Measurements from ENCODE around the gene CPZ.
"Not testable (repeated sequence)": the region's sequence is repeated elsewhere in the genome, so short reads cannot be mapped to it uniquely, and the experiment has no call there.

CPZ gene

GRCh38 chr4:8630240-8630905 lies 37.8 kb downstream of the CPZ start:
- not testable (repeated sequence) for H3K9ac ChIP-seq (ENCODE audit: low read length); H3K27me3 ChIP-seq (ENCODE audit: control insufficient read depth, insufficient read depth, low read length); H3K36me3 ChIP-seq (ENCODE audit: control insufficient read depth, insufficient read depth, low read length); H3K4me3 ChIP-seq (ENCODE audit: low read length); H3K4me1 ChIP-seq (ENCODE audit: control insufficient read depth, insufficient read depth, low read length); H3K9me3 ChIP-seq (ENCODE audit: control insufficient read depth, low read length)

- H3K27me3 ChIP-seq (ENCODE audit: control insufficient read depth, insufficient read depth, low read length); H3K36me3 ChIP-seq (ENCODE audit: control insufficient read depth, insufficient read depth, low read length); H3K9ac ChIP-seq (ENCODE audit: low read length); H3K4me1 ChIP-seq (ENCODE audit: control insufficient read depth, insufficient read depth, low read length); H3K4me3 ChIP-seq (ENCODE audit: low read length); H3K9me3 ChIP-seq (ENCODE audit: control insufficient read depth, low read length): not testable (repeated sequence)
These were observed 39.3 kb downstream of the CPZ start for GRCh38 chr4:8631896-8632295.

DNA sequence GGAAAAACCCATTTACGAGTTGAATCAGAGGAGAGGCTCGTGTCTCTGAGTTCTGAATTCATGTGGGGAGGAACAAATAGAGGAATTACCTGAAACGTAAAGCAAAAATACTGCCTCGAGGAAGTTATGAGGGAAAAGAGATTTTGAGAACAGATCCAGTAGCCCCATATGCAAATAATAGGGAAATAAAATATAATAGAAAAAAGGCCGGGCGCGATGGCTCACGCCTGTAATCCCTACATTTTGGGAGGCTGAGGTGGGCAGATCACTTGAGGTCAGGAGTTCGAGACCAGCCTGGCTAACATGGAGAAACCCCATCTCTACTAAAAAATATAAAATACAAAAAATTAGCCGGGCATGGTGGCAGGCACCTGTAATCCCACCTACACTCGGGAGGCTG lies 42.2 kb downstream of the CPZ start:
- H3K4me1 ChIP-seq (ENCODE audit: control insufficient read depth, insufficient read depth, low read length); H3K27me3 ChIP-seq (ENCODE audit: control insufficient read depth, insufficient read depth, low read length); H3K36me3 ChIP-seq (ENCODE audit: control insufficient read depth, insufficient read depth, low read length); H3K4me3 ChIP-seq (ENCODE audit: low read length); H3K9ac ChIP-seq (ENCODE audit: low read length); H3K9me3 ChIP-seq (ENCODE audit: control insufficient read depth, low read length): not testable (repeated sequence)

- H3K9ac ChIP-seq (ENCODE audit: low read length); H3K27me3 ChIP-seq (ENCODE audit: control insufficient read depth, insufficient read depth, low read length); H3K9me3 ChIP-seq (ENCODE audit: control insufficient read depth, low read length); H3K4me3 ChIP-seq (ENCODE audit: low read length); H3K4me1 ChIP-seq (ENCODE audit: control insufficient read depth, insufficient read depth, low read length); H3K36me3 ChIP-seq (ENCODE audit: control insufficient read depth, insufficient read depth, low read length): not testable (repeated sequence)
These were observed 43.5 kb downstream of the CPZ start for GRCh38 chr4:8635897-8636554.

GRCh38 chr4:8637456-8637984 lies 45.0 kb downstream of the CPZ start:
- no peak overlapping the region for H3K9ac ChIP-seq (ENCODE audit: low read length)
- H3K4me1 ChIP-seq (ENCODE audit: control insufficient read depth, insufficient read depth, low read length) = no peaks in the 10 kb centered on the region
- no peak overlapping the region for H3K4me3 ChIP-seq (ENCODE audit: low read length)
- H3K9me3 ChIP-seq (ENCODE audit: control insufficient read depth, low read length) = no peaks in the 10 kb centered on the region
- no peaks in the 10 kb centered on the region for H3K27me3 ChIP-seq (ENCODE audit: control insufficient read depth, insufficient read depth, low read length)
- no peaks in the 10 kb centered on the region for H3K36me3 ChIP-seq (ENCODE audit: control insufficient read depth, insufficient read depth, low read length)

- no peaks in the 10 kb centered on the region for H3K36me3 ChIP-seq (ENCODE audit: control insufficient read depth, insufficient read depth, low read length)
- H3K4me3 ChIP-seq (ENCODE audit: low read length) = no peak overlapping the region
- no peaks in the 10 kb centered on the region for H3K4me1 ChIP-seq (ENCODE audit: control insufficient read depth, insufficient read depth, low read length)
These were observed 46.5 kb downstream of the CPZ start for GRCh38 chr4:8639021-8639420.

DNA sequence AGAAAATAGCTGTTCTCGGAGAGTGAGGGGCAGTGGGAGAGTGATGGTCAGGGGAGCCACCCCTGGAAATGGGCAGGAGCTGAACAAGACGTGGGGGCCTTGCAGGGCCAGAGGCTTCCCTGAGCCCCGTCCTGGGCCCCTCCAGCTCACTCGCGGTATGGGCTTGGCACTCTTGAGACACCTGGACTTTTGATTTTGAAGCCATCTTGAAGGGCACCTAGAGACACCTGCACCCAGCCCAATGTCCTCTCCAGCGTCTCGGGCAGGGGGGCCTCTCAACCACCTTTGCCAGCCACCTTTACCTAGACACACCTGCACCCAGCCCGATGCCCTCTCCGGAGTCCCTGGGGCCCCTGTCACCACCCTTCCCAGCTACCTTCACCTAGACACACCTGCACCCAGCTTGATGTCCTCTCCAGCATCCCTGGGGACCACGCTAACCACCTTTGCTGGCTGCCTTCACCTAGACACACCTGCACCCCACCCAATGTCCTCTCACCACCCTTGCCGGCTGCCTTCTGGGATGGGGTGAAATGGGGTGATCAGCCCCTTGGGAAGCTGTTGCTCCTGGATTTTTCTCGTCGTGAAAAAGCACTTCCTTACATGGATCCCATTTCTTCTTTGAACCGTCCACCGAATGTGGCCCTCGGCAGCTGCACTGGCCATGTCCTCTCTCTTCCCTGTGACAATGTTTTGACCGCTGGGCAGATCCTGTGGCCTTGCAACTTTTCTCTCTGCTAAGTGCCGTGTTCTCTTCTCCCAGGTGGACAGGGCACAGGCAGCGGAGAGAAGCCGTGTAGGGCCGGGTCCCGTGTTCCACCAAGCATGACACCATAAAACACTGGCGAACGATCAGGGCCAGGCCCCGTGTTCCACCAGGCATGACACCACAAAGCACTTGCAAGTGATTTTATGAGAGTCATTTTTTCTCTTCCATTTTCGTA lies 47.5 kb downstream of the CPZ start:
- Histone ChIP-seq H3K36me3 (ENCODE audit: control insufficient read depth, insufficient read depth, low read length) (no peaks in the 10 kb centered on the region), H3K9ac (ENCODE audit: low read length) (no peak overlapping the region), H3K4me3 (ENCODE audit: low read length) (no peak overlapping the region), H3K9me3 (ENCODE audit: control insufficient read depth, low read length) (no peaks in the 10 kb centered on the region), H3K27me3 (ENCODE audit: control insufficient read depth, insufficient read depth, low read length) (no peaks in the 10 kb centered on the region), H3K4me1 (ENCODE audit: control insufficient read depth, insufficient read depth, low read length) (no peaks in the 10 kb centered on the region)

More at GRCh38 chr4:8639021-8639420, 46.5 kb downstream of the CPZ start:
- Histone ChIP-seq H3K9me3 (ENCODE audit: control insufficient read depth, low read length) (no peaks in the 10 kb centered on the region), H3K9ac (ENCODE audit: low read length) (no peak overlapping the region), H3K27me3 (ENCODE audit: control insufficient read depth, insufficient read depth, low read length) (no peaks in the 10 kb centered on the region)

GRCh38 chr4:8640816-8641215 lies 48.3 kb downstream of the CPZ start:
- H3K27me3 ChIP-seq (ENCODE audit: control insufficient read depth, insufficient read depth, low read length) = no peaks in the 10 kb centered on the region
- H3K9ac ChIP-seq (ENCODE audit: low read length) = no peak overlapping the region
- no peaks in the 10 kb centered on the region for H3K4me1 ChIP-seq (ENCODE audit: control insufficient read depth, insufficient read depth, low read length)
- H3K9me3 ChIP-seq (ENCODE audit: control insufficient read depth, low read length) = no peaks in the 10 kb centered on the region
- no peaks in the 10 kb centered on the region for H3K36me3 ChIP-seq (ENCODE audit: control insufficient read depth, insufficient read depth, low read length)
- no peak overlapping the region for H3K4me3 ChIP-seq (ENCODE audit: low read length)

- no peaks in the 10 kb centered on the region for H3K27me3 ChIP-seq (ENCODE audit: control insufficient read depth, insufficient read depth, low read length)
- no peaks in the 10 kb centered on the region for H3K36me3 ChIP-seq (ENCODE audit: control insufficient read depth, insufficient read depth, low read length)
- no peak overlapping the region for H3K4me3 ChIP-seq (ENCODE audit: low read length)
- H3K4me1 ChIP-seq (ENCODE audit: control insufficient read depth, insufficient read depth, low read length) = no peaks in the 10 kb centered on the region
- H3K9me3 ChIP-seq (ENCODE audit: control insufficient read depth, low read length) = no peaks in the 10 kb centered on the region
- H3K9ac ChIP-seq (ENCODE audit: low read length) = no peak overlapping the region
These were observed 48.7 kb downstream of the CPZ start for GRCh38 chr4:8641256-8641655.

DNA sequence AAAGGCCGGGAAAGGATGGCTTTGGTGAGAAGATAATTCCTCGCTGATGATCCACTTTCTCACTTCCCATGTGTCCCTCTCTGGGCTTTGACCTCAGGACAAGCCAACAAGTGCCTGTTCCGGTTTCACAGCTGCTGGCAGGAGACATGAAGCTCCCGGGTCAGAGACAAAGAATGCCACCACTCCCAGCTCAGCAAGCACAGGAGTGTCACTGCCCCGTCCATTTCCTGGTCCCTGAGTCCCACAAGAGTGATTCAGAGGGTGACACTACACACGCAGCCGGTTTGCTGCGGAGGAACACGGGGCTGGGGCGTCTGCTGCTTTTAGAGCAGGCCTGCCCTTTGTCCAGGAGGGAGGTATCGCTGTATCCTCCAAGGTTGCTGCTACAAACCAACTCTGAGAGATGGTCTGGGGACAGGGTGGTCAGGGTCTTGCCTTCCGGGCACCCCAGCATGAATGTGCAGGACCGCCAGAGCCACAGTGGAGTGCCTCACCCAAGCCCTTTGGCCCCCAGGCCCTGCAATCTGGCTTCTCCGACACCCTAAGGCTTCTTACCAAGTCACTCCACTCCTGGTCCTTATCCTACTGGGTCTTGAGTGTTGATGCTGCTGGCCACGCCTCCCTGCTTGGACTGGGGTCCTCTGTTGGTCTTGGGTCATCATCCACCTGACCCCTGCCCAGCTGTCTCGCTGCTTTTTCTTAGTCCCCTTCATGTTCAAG lies 49.5 kb downstream of the CPZ start:
- H3K9ac ChIP-seq (ENCODE audit: low read length) = no peak overlapping the region
- no peaks in the 10 kb centered on the region for H3K27me3 ChIP-seq (ENCODE audit: control insufficient read depth, insufficient read depth, low read length)
- no peaks in the 10 kb centered on the region for H3K4me1 ChIP-seq (ENCODE audit: control insufficient read depth, insufficient read depth, low read length)
- H3K4me3 ChIP-seq (ENCODE audit: low read length) = no peak overlapping the region
- no peaks in the 10 kb centered on the region for H3K36me3 ChIP-seq (ENCODE audit: control insufficient read depth, insufficient read depth, low read length)
- H3K9me3 ChIP-seq (ENCODE audit: control insufficient read depth, low read length) = no peaks in the 10 kb centered on the region

DNA sequence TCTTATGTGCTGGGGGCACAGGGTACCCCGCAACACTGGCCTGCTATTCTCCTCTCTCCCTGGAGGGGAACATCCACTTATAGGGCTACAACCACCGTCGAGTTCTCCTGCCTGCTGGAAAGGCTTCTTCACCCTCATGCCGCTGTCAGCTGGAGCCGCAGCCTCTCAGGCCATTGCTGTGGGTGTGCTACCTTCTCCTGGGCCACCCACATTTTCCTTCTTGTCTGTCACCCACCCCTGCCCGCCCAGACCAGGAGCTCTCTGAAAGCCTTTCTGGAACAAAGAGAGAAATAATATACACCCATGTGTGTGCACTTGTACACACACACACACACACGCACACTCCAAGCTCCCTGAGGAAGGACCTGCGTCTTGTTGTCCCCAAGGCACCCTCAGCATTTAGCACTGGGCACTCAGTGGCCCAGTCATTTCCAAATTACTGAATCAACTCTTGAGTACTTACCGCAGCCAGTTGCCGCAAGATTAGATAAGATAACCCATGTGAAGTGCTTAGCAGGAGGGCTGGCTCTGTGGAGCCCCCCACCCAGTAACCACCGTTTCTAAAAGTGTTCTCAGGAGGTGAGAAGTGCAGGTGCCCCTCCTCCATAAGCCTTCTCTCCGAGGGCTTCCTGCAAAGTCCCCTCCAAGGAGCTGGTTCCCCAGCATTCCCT lies 50.2 kb downstream of the CPZ start:
- Histone ChIP-seq H3K9me3 (ENCODE audit: control insufficient read depth, low read length) (no peaks in the 10 kb centered on the region), H3K9ac (ENCODE audit: low read length) (no peak overlapping the region), H3K27me3 (ENCODE audit: control insufficient read depth, insufficient read depth, low read length) (no peaks in the 10 kb centered on the region), H3K36me3 (ENCODE audit: control insufficient read depth, insufficient read depth, low read length) (no peaks in the 10 kb centered on the region), H3K4me3 (ENCODE audit: low read length) (no peak overlapping the region), H3K4me1 (ENCODE audit: control insufficient read depth, insufficient read depth, low read length) (no peaks in the 10 kb centered on the region)

Data from mucosa of stomach (tissue), 1 donor.